ENCODE measurements around the gene PRAMEF12.

PRAMEF12 gene

GRCh38 chr1:12769976-12770505, 3.5 kb upstream of the PRAMEF12 start:
- no peak for TF ChIP-seq ZFP3 (CRISPR knock-in tag; IDR thresholded peaks at IDR 0.05)
- TF ChIP-seq CSRNP3 (CRISPR knock-in tag; IDR thresholded peaks at IDR 0.05) = no peak
- TF ChIP-seq GLIS3 (CRISPR knock-in tag; IDR thresholded peaks at IDR 0.05) = no peak
- TF ChIP-seq BACH2 (CRISPR knock-in tag; IDR thresholded peaks at IDR 0.05; ENCODE audit: borderline replicate concordance) = no peak
- no peak for TF ChIP-seq CSDC2 (CRISPR knock-in tag; IDR thresholded peaks at IDR 0.05)
- TF ChIP-seq ZNF8 (CRISPR knock-in tag; IDR thresholded peaks at IDR 0.05) = no peak
- TF ChIP-seq SNAI2 (CRISPR knock-in tag; IDR thresholded peaks at IDR 0.05) = no peak
- TF ChIP-seq CREB5 (CRISPR knock-in tag; IDR thresholded peaks at IDR 0.05; ENCODE audit: low read depth) = no peak
- TF ChIP-seq TCF4 (CRISPR knock-in tag; IDR thresholded peaks at IDR 0.05; ENCODE audit: borderline replicate concordance) = no peak
- no peak for TF ChIP-seq TSHZ2 (CRISPR knock-in tag; IDR thresholded peaks at IDR 0.05)
- no peak for TF ChIP-seq ISL1 (CRISPR knock-in tag; IDR thresholded peaks at IDR 0.05)
- TF ChIP-seq PATZ1 (CRISPR knock-in tag; IDR thresholded peaks at IDR 0.05; ENCODE audit: borderline replicate concordance) = no peak
- TF ChIP-seq OSR1 (CRISPR knock-in tag; IDR thresholded peaks at IDR 0.05) = no peak
- TF ChIP-seq ZNF70 (CRISPR knock-in tag; IDR thresholded peaks at IDR 0.05) = no peak
- no peak for ATAC-seq

GRCh38 chr1:12770620-12771019, 2.9 kb upstream of the PRAMEF12 start:
- TF ChIP-seq ZFP3 (CRISPR knock-in tag; IDR thresholded peaks at IDR 0.05) (no peak), PPARA (CRISPR knock-in tag; IDR thresholded peaks at IDR 0.05; ENCODE audit: borderline replicate concordance) (no peak), SNAI2 (CRISPR knock-in tag; IDR thresholded peaks at IDR 0.05) (no peak)
- ATAC-seq = no peak

GRCh38 chr1:12771186-12771585, 2.4 kb upstream of the PRAMEF12 start:
- ATAC-seq = no peak
- no peak for TF ChIP-seq ZC3H10 (CRISPR knock-in tag; IDR thresholded peaks at IDR 0.05)
- TF ChIP-seq ESRRG (CRISPR knock-in tag; IDR thresholded peaks at IDR 0.05) = no peak
- no peak for TF ChIP-seq BACH2 (CRISPR knock-in tag; IDR thresholded peaks at IDR 0.05; ENCODE audit: borderline replicate concordance)
- TF ChIP-seq RARB (CRISPR knock-in tag; IDR thresholded peaks at IDR 0.05) = no peak
- TF ChIP-seq ZFP3 (CRISPR knock-in tag; IDR thresholded peaks at IDR 0.05) = no peak
- TF ChIP-seq ZNF565 (CRISPR knock-in tag; conservative IDR thresholded peaks at IDR 0.05; ENCODE audit: low read depth) = no peak
- no peak for TF ChIP-seq CSDC2 (CRISPR knock-in tag; IDR thresholded peaks at IDR 0.05)
- TF ChIP-seq ARNTL (CRISPR knock-in tag; IDR thresholded peaks at IDR 0.05; ENCODE audit: borderline replicate concordance, low read depth) = no peak

GRCh38 chr1:12772520-12772919, 1.0 kb upstream of the PRAMEF12 start:
- TF ChIP-seq TOX (CRISPR knock-in tag; IDR thresholded peaks at IDR 0.05; ENCODE audit: borderline replicate concordance) (no peak), POU6F1 (CRISPR knock-in tag; IDR thresholded peaks at IDR 0.05; ENCODE audit: borderline replicate concordance, low read depth) (no peak), ZC3H10 (CRISPR knock-in tag; IDR thresholded peaks at IDR 0.05) (no peak), ZNF70 (CRISPR knock-in tag; IDR thresholded peaks at IDR 0.05) (no peak), TCF4 (CRISPR knock-in tag; IDR thresholded peaks at IDR 0.05; ENCODE audit: borderline replicate concordance) (no peak)
- no peak for ATAC-seq

Measured in SK-N-SH treated with all-trans-retinoic acid at 6 μM for 48 hours (cell line).